Endothelial cell (in vitro differentiated cells): ENCODE data around the gene RAB9B. TPM values are rescaled to one million over a fixed set of nuclear protein-coding genes. Genes with fewer than 3 reads are reported as not detected.

Source experiments
- DNase-seq: peaks from one replicate; pipeline ENCODE4 v3.0.0; 2021; ENCODE audit warnings: low spot score
- H3K27ac Mint-ChIP-seq: one replicate; pipeline ENCODE4 v1.8.0; 2021; ENCODE audit warnings: mixed read lengths, inconsistent platforms; ENCODE audit not compliant: unreplicated experiment
- H3K27me3 Mint-ChIP-seq: one replicate; pipeline ENCODE4 v1.8.0; 2021; ENCODE audit warnings: mild to moderate bottlenecking, moderate library complexity, mixed read lengths, inconsistent platforms; ENCODE audit not compliant: unreplicated experiment
- H3K36me3 Mint-ChIP-seq: one replicate; pipeline ENCODE4 v1.8.0; 2021; ENCODE audit warnings: mild to moderate bottlenecking, low read depth, mixed read lengths, inconsistent platforms; ENCODE audit not compliant: unreplicated experiment
- H3K4me1 Mint-ChIP-seq: one replicate; pipeline ENCODE4 v1.8.0; 2021; ENCODE audit warnings: mild to moderate bottlenecking, mixed read lengths, inconsistent platforms; ENCODE audit not compliant: unreplicated experiment
- H3K4me3 Mint-ChIP-seq: one replicate; pipeline ENCODE4 v1.8.0; 2021; ENCODE audit warnings: mild to moderate bottlenecking, mixed read lengths, inconsistent platforms; ENCODE audit not compliant: unreplicated experiment
- H3K9me3 Mint-ChIP-seq: one replicate; pipeline ENCODE4 v1.8.0; 2021; ENCODE audit warnings: mixed read lengths, inconsistent platforms; ENCODE audit not compliant: unreplicated experiment
- total RNA-seq: library from RNA; stranded (reverse); fragmentation: NEBNext Ultra II Directional; extraction: Animal tissue kit (Norgen Biotek cat#: 25700); gene quantifications from one replicate; pipeline ENCODE4 v1.2.1, GENCODE V29; 2021; ENCODE audit not compliant: unreplicated experiment
- TF ChIP-seq, protein P1 (sequence below): fragments of 200-600 bp; sonication (generic); IDR thresholded peaks from one replicate; pipeline ENCODE4 v1.5.0; 2021; ENCODE audit warnings: antibody characterized with exemption; ENCODE audit not compliant: unreplicated experiment

Gene RAB9B
- total RNA-seq, 1 donor from 2014 or later: 2.3 TPM

GRCh38 chrX:103791826-103792485 is 40.1 kb downstream of the RAB9B start:
- Mint-ChIP-seq H3K9me3 (no peaks in the 10 kb centered on the region), H3K4me3 (no peak overlapping the region), H3K36me3 (peaks cover 5% of the 10 kb centered on the region), H3K27ac (peak overlapping the region; percentile 90), H3K4me1 (peaks cover 19% of the 10 kb centered on the region), H3K27me3 (no peaks in the 10 kb centered on the region)
- TF ChIP-seq, protein P1, sequence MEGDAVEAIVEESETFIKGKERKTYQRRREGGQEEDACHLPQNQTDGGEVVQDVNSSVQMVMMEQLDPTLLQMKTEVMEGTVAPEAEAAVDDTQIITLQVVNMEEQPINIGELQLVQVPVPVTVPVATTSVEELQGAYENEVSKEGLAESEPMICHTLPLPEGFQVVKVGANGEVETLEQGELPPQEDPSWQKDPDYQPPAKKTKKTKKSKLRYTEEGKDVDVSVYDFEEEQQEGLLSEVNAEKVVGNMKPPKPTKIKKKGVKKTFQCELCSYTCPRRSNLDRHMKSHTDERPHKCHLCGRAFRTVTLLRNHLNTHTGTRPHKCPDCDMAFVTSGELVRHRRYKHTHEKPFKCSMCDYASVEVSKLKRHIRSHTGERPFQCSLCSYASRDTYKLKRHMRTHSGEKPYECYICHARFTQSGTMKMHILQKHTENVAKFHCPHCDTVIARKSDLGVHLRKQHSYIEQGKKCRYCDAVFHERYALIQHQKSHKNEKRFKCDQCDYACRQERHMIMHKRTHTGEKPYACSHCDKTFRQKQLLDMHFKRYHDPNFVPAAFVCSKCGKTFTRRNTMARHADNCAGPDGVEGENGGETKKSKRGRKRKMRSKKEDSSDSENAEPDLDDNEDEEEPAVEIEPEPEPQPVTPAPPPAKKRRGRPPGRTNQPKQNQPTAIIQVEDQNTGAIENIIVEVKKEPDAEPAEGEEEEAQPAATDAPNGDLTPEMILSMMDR: no peak
- no peak for DNase-seq

DNA sequence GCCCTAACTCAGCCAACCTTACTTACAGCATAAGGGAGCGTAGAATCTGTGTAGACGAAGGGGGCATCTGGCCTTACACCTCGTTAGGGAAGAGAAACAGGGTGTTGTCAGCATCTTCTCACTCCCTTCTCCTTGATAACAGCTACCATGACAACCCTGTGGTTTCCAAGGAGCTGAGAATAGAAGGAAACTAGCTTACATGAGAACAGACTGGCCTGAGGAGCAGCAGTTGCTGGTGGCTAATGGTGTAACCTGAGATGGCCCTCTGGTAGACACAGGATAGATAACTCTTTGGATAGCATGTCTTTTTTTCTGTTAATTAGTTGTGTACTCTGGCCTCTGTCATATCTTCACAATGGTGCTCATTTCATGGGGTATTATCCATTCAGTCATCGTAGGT is 40.8 kb downstream of the RAB9B start:
- no peaks in the 10 kb centered on the region for H3K27me3 Mint-ChIP-seq
- no peaks in the 10 kb centered on the region for H3K9me3 Mint-ChIP-seq
- H3K4me1 Mint-ChIP-seq: peaks cover 19% of the 10 kb centered on the region
- peaks cover 5% of the 10 kb centered on the region for H3K36me3 Mint-ChIP-seq
- TF ChIP-seq, protein P1: no peak
- H3K4me3 Mint-ChIP-seq: no peak overlapping the region
- no peak for DNase-seq
- H3K27ac Mint-ChIP-seq: peak overlapping the region; percentile 81

- H3K4me1 Mint-ChIP-seq: peaks cover 17% of the 10 kb centered on the region
- peaks cover 5% of the 10 kb centered on the region for H3K36me3 Mint-ChIP-seq
- no peak overlapping the region for H3K27ac Mint-ChIP-seq
- TF ChIP-seq, protein P1: no peak
- no peaks in the 10 kb centered on the region for H3K27me3 Mint-ChIP-seq
- H3K9me3 Mint-ChIP-seq: no peaks in the 10 kb centered on the region
- no peak for DNase-seq
- no peak overlapping the region for H3K4me3 Mint-ChIP-seq
Observed at GRCh38 chrX:103789004-103789403, 43.1 kb downstream of the RAB9B start.

DNA sequence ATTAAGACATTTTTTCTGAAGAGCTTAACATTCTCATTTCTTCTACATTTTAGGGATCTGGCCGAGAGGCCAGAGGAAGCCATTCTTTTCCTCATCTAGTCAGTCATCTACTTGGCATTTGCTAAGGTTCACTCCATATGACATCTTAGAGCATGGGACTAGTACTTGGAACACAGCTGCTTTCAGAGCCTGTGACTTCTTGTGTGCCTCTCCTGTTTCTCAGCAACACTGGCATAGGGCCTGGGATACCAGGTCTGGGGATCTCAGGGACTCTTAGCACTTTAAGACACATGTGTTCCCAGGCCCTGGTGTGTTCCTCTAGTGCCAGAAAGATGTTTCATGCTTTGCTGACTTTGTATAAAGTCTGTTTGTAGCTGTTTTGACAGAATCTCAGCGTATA is 48.1 kb downstream of the RAB9B start:
- Mint-ChIP-seq H3K36me3 (no peaks in the 10 kb centered on the region), H3K4me1 (peaks cover 12% of the 10 kb centered on the region), H3K4me3 (no peak overlapping the region), H3K27me3 (no peaks in the 10 kb centered on the region), H3K9me3 (no peaks in the 10 kb centered on the region), H3K27ac (no peak overlapping the region)
- no peak for DNase-seq
- TF ChIP-seq, protein P1: no peak

- H3K4me1 Mint-ChIP-seq: peaks cover 20% of the 10 kb centered on the region
- no peak overlapping the region for H3K4me3 Mint-ChIP-seq
- no peaks in the 10 kb centered on the region for H3K27me3 Mint-ChIP-seq
- no peaks in the 10 kb centered on the region for H3K36me3 Mint-ChIP-seq
- H3K9me3 Mint-ChIP-seq: no peaks in the 10 kb centered on the region
- no peak overlapping the region for H3K27ac Mint-ChIP-seq
- TF ChIP-seq, protein P1: no peak
- no peak for DNase-seq
Observed at GRCh38 chrX:103783196-103783595, 48.9 kb downstream of the RAB9B start.
